DMS79 (cell line): Measurements from ENCODE around the gene FAM13A.
"Not testable (repeated sequence)": the region's sequence is repeated elsewhere in the genome, so short reads cannot be mapped to it uniquely, and the experiment has no call there.

Source experiments
- DNase-seq: peaks from one replicate; lab custom pipeline; 2025; lab: John Stamatoyannopoulos, UW

Gene FAM13A

GRCh38 chr4:89056953-89057398, at the start of gene FAM13A:
TSS of gene FAM13A (minus strand) at chr4:89057185. CDS start at chr4:89056964, 221 bp downstream.
- peak; percentile 97 for DNase-seq

GRCh38 chr4:89105726-89106125, 48.7 kb upstream of the FAM13A start:
- DNase-seq, result no peak

GRCh38 chr4:89101256-89102161, 44.5 kb upstream of the FAM13A start:
- no peak for DNase-seq

- no peak for DNase-seq
Measured at GRCh38 chr4:89100853-89101252, 43.9 kb upstream of the FAM13A start.

GRCh38 chr4:89099471-89099870, 42.5 kb upstream of the FAM13A start:
- no peak for DNase-seq

GRCh38 chr4:89099034-89099433, 42.0 kb upstream of the FAM13A start:
- DNase-seq, result no peak

- DNase-seq, result no peak
Measured at GRCh38 chr4:89078300-89078699, 21.3 kb upstream of the FAM13A start.

GRCh38 chr4:89077761-89078160, 20.8 kb upstream of the FAM13A start:
- DNase-seq, result no peak

- no peak for DNase-seq
Measured at GRCh38 chr4:89072921-89073320, 15.9 kb upstream of the FAM13A start.

- no peak for DNase-seq
Measured at GRCh38 chr4:89071311-89071710, 14.3 kb upstream of the FAM13A start.

GRCh38 chr4:89070041-89070440, 13.1 kb upstream of the FAM13A start:
- no peak for DNase-seq

GRCh38 chr4:89069481-89069880, 12.5 kb upstream of the FAM13A start:
- DNase-seq, result no peak

GRCh38 chr4:89067417-89067816, 10.4 kb upstream of the FAM13A start:
- no peak for DNase-seq

GRCh38 chr4:89064848-89065247, 7.9 kb upstream of the FAM13A start:
- DNase-seq, result no peak

- DNase-seq, result not testable (repeated sequence)
Measured at GRCh38 chr4:89057844-89058243, 859 bp upstream of the FAM13A start.

- peak; percentile 36 for DNase-seq
Measured at GRCh38 chr4:89056292-89056952, 563 bp downstream of the FAM13A start.

GRCh38 chr4:89055157-89056080, 1.6 kb downstream of the FAM13A start:
- no peak for DNase-seq

- DNase-seq, result no peak
Measured at GRCh38 chr4:89054627-89055026, 2.4 kb downstream of the FAM13A start.

GRCh38 chr4:89049853-89050252, 7.1 kb downstream of the FAM13A start:
- DNase-seq, result no peak

GRCh38 chr4:89048906-89049601, 7.9 kb downstream of the FAM13A start:
- no peak for DNase-seq

- DNase-seq, result no peak
Measured at GRCh38 chr4:89044147-89044900, 12.7 kb downstream of the FAM13A start.
